NCI-H82 treated with DMSO at 0.1 percent for 48 hours (cell line): ENCODE results near the gene LMAN2.
A peak's percentile ranks its signal among the peaks of the same experiment; 100 is the strongest.
"Not testable (repeated sequence)": the region's sequence is repeated elsewhere in the genome, so short reads cannot be mapped to it uniquely, and the experiment has no call there.

Source experiments
- DNase-seq: peaks from one replicate; lab custom pipeline; 2025; ENCODE audit not compliant: unreplicated experiment; lab: John Stamatoyannopoulos, UW

Gene LMAN2

GRCh38 chr5:177380805-177381126 is 29.3 kb upstream of the LMAN2 start:
- no peak for DNase-seq

- DNase-seq, result no peak
Measured at GRCh38 chr5:177378884-177379883, 27.7 kb upstream of the LMAN2 start.

DNA sequence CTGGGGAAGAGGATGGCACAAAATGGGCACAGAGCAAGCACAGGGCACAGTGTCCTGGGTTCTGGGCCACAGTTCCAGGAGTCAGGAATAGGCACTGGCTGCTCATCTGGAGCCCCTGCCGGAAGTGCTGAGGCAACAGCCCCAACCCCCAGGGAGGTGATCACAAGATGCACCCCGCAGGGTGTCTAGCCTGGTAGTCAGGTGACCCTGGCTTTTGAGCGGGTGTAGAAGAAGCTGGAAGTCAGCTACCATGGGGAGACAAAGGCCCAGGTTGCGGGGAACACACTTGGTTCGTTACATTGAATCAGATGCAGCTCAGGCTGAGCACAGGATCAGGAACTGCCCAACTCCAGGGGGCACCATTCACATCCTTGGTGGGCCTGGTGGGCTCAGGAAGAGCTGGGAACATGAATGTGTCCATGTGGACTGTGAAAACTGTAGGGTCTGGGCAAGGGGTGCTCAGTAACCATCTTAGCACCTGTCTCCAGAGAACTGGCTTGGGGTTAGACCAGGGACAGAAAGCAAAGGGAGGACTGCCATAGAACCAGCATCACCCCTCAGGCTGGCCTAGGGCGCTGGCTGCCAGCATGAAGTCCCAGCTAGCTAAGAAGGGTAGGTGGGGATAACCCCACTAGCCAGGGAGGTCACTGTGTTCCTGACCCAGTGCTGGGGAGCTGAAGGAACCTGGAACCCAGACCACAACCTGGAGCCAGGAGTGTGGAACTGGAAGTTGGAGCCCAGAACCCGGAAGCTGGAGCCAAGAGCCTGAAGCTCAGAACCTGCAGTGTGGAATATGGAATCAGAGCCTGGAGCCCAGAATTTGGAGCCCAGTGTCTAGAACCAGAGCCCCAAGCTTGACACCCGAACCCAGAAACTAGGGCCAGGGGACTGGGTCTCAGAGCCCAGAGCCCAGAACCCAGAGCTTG is 26.6 kb upstream of the LMAN2 start:
- no peak for DNase-seq

DNA sequence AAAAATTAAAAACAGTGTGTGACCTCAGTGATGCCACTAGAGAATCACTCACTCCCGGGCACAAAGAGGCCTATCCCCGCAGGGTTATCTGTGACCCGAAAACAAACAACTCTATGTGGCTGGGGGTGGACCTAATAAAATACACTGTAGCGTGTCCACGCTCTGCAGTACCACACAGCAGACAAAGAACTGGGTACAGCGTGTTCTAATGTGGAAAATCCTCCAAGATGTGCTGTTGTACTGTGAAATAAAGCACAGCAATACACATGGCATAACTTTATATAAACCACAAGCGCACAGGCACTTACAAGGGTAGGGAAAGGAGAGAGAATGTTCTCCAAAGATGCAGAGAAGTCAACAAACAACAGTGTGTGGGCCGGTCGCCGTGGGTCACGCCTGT is 24.6 kb upstream of the LMAN2 start:
- DNase-seq, result no peak

DNA sequence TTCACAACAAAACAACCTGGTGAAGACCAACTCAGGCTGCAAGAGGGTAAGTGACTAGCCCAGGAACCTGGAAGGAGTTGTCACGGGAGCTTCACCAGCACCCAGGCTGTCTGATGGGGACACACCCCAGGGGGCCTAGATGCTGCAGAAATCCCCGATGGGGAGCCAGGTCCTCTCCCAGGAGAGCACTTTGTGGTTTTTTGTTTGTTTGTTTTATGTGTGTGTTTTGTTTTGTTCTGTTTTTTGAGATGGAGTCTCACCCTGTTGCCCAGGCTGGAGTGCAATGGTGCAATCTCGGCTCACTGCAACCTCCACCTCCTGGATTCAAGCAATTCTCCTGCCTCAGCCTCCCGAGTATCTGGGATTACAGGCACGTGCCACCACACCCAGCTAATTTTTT is 24.0 kb upstream of the LMAN2 start:
- not testable (repeated sequence) for DNase-seq

GRCh38 chr5:177374211-177374610 is 22.7 kb upstream of the LMAN2 start:
- DNase-seq, result no peak

DNA sequence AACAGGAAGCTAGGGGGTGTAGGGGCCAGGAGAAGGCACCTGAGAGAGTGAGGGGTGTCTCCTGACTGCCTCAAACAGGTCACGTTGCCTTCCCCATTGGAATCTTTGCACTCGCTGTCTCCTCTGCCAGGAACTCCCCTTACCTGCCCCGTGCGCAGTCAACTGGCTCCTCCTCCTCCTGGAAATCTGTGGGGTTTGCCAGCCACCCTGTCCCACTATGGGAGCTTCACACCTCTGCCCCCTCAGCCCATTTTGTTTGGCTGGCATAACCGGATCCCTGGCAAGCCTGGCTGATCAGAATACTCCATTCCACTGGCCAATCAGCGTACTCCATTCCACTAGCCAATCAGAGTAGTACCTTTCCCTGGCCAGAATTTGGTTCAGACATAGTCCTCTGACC is 22.3 kb upstream of the LMAN2 start:
- DNase-seq, result no peak

DNA sequence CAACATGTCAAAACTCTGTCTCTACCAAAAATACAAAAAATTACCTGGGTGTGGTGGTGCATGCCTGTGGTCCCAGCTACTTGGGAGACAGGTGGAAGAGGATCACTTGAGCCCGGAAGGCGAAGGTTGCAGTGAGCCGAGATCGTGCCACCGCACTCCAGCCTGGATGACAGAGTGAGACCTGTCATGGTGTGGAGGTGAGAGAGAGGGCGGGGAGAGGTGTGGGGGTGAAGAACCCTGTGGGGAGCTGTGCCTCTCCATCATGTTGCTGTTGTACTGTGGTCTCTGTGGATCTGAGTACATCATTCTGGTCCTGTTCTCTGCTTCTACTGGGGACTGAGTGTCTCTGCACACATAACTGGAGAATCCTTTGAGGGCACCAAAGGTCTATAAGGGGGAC is 21.4 kb upstream of the LMAN2 start:
- no peak for DNase-seq

DNA sequence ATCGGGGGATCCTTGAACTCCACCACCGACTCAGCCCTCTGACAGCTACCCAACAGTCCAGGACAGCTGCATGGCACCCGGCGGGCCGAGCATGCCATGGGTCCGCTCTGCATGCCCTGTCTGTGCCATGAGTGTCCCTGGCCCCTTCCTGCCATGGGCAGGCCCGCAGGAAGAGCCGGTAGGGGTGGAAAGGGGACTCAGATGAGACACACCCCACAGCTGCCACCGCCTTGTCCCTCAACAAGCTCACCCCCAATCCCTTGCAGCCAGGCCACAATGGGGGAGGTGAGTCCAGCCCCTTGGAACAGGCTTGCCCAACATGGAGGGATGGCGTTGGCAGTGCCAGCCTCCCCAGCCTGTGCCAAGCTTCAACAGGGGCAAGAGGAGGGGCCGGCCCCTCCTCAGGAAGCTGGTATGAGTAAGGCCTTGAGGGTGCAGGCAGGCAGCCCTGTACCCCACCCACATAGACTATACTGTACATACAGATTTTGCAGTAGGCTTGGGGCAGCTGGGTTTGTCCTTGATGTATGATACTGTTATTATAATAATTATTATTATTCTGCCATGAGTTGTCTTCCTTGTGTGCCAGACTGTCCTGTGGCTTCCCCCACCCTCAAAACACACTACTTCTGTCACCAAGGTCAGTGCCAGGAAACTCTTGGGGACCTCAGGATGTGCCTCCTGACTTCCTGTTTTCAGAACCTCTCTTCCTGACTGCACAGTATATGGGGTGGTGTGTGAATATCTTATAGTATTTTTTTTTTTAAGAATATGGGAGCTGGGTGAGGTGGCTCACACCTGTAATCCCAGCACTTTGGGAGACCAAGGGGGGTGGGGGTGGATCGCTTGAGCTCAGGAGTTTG is 20.8 kb upstream of the LMAN2 start:
- no peak for DNase-seq

GRCh38 chr5:177371120-177372033 is 19.9 kb upstream of the LMAN2 start:
- no peak for DNase-seq

- DNase-seq, result peak; percentile 57
Measured at GRCh38 chr5:177370488-177371119, 19.1 kb upstream of the LMAN2 start.

DNA sequence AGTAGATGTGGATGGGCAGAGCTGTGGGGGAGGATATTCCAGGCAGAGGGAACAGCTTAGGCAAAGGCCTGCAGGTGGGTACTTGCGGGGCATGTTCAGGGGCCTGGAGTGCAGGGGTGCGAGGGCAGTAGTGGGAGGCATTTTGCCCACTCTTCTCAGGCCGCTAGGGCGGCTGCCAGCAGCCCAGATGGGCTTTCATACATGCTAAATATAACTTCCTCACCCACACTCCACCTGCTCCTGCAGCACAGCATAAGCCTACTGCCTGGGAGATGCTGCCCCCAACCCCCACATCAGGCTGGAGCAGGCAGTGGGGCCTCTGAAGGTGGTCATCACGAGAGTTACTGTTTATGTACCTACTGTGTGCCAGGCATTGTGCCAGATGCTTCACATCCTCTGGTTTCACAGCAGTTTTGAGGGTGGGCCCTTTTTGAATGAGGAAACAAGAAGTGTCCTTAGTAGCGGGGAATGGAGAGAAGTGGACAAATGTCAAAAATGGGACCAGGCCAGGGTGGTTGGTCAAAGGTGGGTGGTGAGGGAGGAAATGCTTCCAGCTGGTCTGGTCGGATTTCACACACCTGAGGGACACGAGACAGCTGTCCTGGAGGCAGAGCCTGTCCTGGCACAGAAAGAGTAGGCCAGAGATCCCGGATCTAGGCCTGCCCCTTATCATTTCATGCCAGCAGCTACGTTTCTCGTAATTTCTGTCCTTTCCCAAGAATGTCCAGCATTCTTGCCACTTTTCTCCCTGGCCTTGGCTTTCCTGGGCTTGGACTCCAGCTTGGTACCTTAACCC is 18.4 kb upstream of the LMAN2 start:
- no peak for DNase-seq

DNA sequence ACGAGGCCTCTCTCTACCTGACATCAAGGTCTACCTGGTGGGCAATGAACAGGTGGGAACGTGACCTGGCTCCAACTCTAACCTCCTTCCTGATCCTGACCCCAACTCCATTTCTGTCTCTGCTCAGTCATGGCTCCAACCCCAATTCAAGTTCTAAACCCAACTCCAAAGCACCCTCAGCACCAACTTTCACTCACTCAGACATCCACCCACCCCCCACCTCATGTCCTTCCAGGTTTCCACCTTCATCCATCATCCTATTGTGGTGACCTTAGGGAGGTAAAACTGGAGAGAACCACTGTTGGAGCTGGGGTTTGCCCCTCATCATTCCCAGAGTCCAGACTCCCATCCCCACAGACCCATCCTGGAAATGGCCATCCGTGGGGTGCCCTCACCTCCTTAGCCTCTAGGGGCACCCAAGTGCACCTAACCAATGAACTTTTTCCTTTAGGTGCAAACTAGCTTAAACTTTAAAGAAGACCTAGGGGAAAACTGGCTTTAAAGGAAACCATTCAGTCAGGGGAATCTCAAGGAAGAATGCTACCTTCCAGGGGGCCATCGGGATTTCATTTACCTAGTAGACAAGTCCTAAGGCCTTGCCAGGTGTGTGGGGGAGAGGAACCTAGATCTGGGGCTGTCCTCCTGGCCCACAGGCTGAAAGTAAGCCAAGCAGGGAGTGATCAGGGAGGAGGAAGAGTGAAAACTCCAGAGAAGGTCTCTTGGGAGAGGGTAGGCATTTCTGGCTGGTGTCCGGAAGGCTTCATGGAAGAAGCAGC is 17.6 kb upstream of the LMAN2 start:
- DNase-seq, result no peak

GRCh38 chr5:177367981-177368868 is 16.8 kb upstream of the LMAN2 start:
- no peak for DNase-seq

DNA sequence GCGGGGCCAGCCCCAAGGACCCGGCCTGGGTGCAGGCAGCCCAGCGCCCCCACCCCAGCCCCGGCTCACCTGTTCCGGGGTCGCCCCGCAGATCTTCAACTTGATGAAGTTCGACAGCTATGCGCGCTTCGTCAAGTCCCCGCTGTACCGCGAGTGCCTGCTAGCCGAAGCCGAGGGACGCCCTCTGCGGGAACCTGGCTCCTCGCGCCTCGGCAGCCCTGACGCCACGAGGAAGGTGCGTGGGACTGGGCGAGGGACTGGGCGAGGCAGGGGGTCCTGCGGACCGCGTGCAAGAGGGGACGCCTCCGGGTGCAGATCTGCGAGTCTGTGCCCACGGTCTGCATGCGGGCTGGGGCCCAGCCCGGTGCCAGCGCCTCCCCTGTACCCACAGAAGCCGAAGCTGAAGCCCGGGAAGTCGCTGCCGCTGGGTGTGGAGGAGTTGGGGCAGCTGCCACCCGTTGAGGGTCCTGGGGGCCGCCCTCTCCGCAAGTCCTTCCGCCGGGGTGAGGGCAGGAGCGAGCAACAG is 15.9 kb upstream of the LMAN2 start:
- no peak for DNase-seq

DNA sequence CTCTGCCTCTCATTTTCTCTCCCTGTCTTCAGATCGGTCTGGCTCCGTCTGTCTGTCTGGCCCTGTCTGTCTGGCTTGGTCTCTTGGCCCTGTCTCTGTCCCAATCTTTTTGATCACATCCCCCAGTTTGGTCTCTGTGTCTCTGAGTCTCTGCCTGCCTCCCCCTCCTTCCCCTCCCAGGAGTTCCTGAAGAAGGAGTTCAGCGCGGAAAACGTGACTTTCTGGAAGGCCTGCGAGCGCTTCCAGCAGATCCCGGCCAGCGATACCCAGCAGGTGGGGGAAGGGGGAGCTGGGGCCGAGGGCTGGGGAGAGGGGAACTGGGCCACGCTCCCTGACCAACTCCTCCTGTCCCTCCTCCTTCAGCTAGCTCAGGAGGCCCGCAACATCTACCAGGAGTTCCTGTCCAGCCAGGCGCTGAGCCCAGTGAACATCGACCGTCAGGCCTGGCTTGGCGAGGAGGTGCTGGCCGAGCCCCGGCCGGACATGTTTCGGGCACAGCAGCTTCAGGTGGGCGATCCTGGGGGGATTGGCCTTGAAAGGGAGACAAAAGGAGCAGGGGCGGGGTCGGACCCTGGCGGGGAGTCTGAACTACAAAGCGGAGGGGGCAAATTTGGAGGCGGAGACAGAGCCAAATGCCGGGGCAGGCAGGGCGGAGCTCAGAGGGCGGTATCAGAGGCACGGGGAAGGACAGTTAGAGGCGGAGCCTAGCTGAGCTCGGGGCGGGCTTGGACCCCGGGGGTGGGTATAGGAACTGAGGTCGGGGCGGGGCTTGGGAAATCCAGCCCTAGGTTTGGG is 15.3 kb upstream of the LMAN2 start:
- DNase-seq, result peak; percentile 86
